ENCODE results near the gene POM121L2. TPM values are rescaled to one million over a fixed set of nuclear protein-coding genes. Genes with fewer than 3 reads are reported as not detected.

POM121L2 gene
- total and polyA plus RNA-seq, 4 donors, result not detected

GRCh38 chr6:27286141-27286540, 25.9 kb downstream of the POM121L2 start:
- H3K36me3 ChIP-seq (ENCODE audit: control insufficient read depth in 4 of 4, insufficient read depth in 3 of 4, low read depth in 1 of 4, low read length in 3 of 4), result no peaks in the 10 kb centered on the region
- H3K4me1 ChIP-seq (ENCODE audit: control insufficient read depth in 4 of 4, insufficient read depth in 4 of 4, low read length in 3 of 4), result no peaks in the 10 kb centered on the region
- DNase-seq (ENCODE audit: low spot score), result no peak
- no peak overlapping the region for H3K4me3 ChIP-seq (ENCODE audit: low read depth in 1 of 3, low read length in 3 of 3)
- H3K27me3 ChIP-seq (ENCODE audit: control insufficient read depth in 4 of 4, insufficient read depth in 4 of 4, low read length in 3 of 4), result peaks cover 5 to 25% (median 21%) of the 10 kb centered on the region in 4 donors
- 77% methylated on average over 2 of the region's 2 CpGs for WGBS
- peaks cover 9 to 38% (median 14%) of the 10 kb centered on the region in 4 donors for H3K9me3 ChIP-seq (ENCODE audit: control insufficient read depth in 4 of 4, low read length in 3 of 4)
- H3K27ac ChIP-seq (ENCODE audit: low read depth in 1 of 2, low read length in 2 of 2), result no peak overlapping the region
- no peak overlapping the region for H3K9ac ChIP-seq (ENCODE audit: low read depth in 1 of 2, low read length in 2 of 2)
- TF ChIP-seq REST (IDR thresholded peaks at IDR 0.05), result no peak
- no peak for TF ChIP-seq GABPA (IDR thresholded peaks at IDR 0.05 in 1 of 2, conservative IDR thresholded peaks at IDR 0.05 in 1 of 2)
- no peak for TF ChIP-seq FOXA1 (IDR thresholded peaks at IDR 0.05)
- TF ChIP-seq NR2F2 (IDR thresholded peaks at IDR 0.05), result no peak
- no peak for TF ChIP-seq YY1 (IDR thresholded peaks at IDR 0.05)
- no peak for TF ChIP-seq JUND (IDR thresholded peaks at IDR 0.05)
- TF ChIP-seq RAD21 (IDR thresholded peaks at IDR 0.05), result no peak
- TF ChIP-seq MAX (IDR thresholded peaks at IDR 0.05), result no peak
- TF ChIP-seq EGR1 (IDR thresholded peaks at IDR 0.05; ENCODE audit: low read depth in 2 of 2), result no peak
- TF ChIP-seq FOXA2 (IDR thresholded peaks at IDR 0.05), result no peak

DNA sequence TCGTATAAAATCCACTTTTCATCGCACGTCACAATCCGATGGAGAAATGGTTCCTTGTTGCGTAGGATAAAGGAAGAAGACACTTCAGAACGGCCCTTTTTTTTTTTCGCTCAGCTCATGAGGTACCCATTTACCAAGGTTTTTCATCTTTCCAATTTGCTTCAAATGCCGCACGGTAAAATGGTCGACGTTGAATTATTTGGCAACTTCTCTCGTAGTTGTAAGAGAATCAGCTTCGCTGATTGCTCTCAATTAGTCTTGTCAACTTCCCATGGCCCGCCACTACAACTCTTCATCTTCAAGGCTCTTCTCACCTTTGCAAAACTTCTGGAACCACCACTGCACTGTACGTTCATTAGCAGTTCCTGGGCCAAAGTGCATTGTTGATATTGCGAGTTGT, 28.8 kb downstream of the POM121L2 start:
- no peak overlapping the region for H3K27ac ChIP-seq (ENCODE audit: low read depth in 1 of 2, low read length in 2 of 2)
- H3K4me1 ChIP-seq (ENCODE audit: control insufficient read depth in 4 of 4, insufficient read depth in 4 of 4, low read length in 3 of 4), result no peaks in the 10 kb centered on the region
- H3K36me3 ChIP-seq (ENCODE audit: control insufficient read depth in 4 of 4, insufficient read depth in 3 of 4, low read depth in 1 of 4, low read length in 3 of 4), result no peaks in the 10 kb centered on the region
- H3K4me3 ChIP-seq (ENCODE audit: low read depth in 1 of 3, low read length in 3 of 3), result no peak overlapping the region
- no peak overlapping the region for H3K9ac ChIP-seq (ENCODE audit: low read depth in 1 of 2, low read length in 2 of 2)
- peaks cover 5 to 30% (median 8%) of the 10 kb centered on the region in 4 donors for H3K9me3 ChIP-seq (ENCODE audit: control insufficient read depth in 4 of 4, low read length in 3 of 4)
- no peak for DNase-seq (ENCODE audit: low spot score)
- TF ChIP-seq FOXA2 (IDR thresholded peaks at IDR 0.05), result no peak
- TF ChIP-seq EGR1 (IDR thresholded peaks at IDR 0.05; ENCODE audit: low read depth in 2 of 2), result no peak
- no peak for TF ChIP-seq TAF1 (conservative IDR thresholded peaks at IDR 0.05)
- TF ChIP-seq RXRA (IDR thresholded peaks at IDR 0.05), result no peak
- TF ChIP-seq HNF4A (conservative IDR thresholded peaks at IDR 0.05), result no peak
- H3K27me3 ChIP-seq (ENCODE audit: control insufficient read depth in 4 of 4, insufficient read depth in 4 of 4, low read length in 3 of 4), result peaks cover 0 to 22% (median 18%) of the 10 kb centered on the region in 4 donors
- 13% methylated on average over 16 of the region's 16 CpGs for WGBS

- Histone ChIP-seq H3K27ac (ENCODE audit: low read depth in 1 of 2, low read length in 2 of 2) (no peak overlapping the region), H3K36me3 (ENCODE audit: control insufficient read depth in 4 of 4, insufficient read depth in 3 of 4, low read depth in 1 of 4, low read length in 3 of 4) (no peaks in the 10 kb centered on the region), H3K9me3 (ENCODE audit: control insufficient read depth in 4 of 4, low read length in 3 of 4) (peaks cover 5 to 38% (median 8%) of the 10 kb centered on the region in 4 donors), H3K4me1 (ENCODE audit: control insufficient read depth in 4 of 4, insufficient read depth in 4 of 4, low read length in 3 of 4) (no peaks in the 10 kb centered on the region), H3K9ac (ENCODE audit: low read depth in 1 of 2, low read length in 2 of 2) (no peak overlapping the region), H3K4me3 (ENCODE audit: low read depth in 1 of 3, low read length in 3 of 3) (no peak overlapping the region), H3K27me3 (ENCODE audit: control insufficient read depth in 4 of 4, insufficient read depth in 4 of 4, low read length in 3 of 4) (peaks cover 2 to 21% (median 18%) of the 10 kb centered on the region in 4 donors)
- 32% methylated on average over 1 of the region's 1 CpG for WGBS
- no peak for TF ChIP-seq HNF4A (conservative IDR thresholded peaks at IDR 0.05)
- no peak for TF ChIP-seq RXRA (IDR thresholded peaks at IDR 0.05)
- no peak for TF ChIP-seq MAX (IDR thresholded peaks at IDR 0.05)
- TF ChIP-seq SP1 (IDR thresholded peaks at IDR 0.05), result no peak
- no peak for TF ChIP-seq HNF4G (IDR thresholded peaks at IDR 0.05)
- TF ChIP-seq NR2F2 (IDR thresholded peaks at IDR 0.05), result no peak
- DNase-seq (ENCODE audit: low spot score), result no peak
These were observed 30.5 kb downstream of the POM121L2 start for GRCh38 chr6:27281569-27281968.
